H54 (cell line): ENCODE results near the gene CBX8.

Source experiments
- DNase-seq: peaks from one replicate; pipeline ENCODE4 v3.0.0; 2011; ENCODE audit warnings: low spot score, mixed read lengths; ENCODE audit not compliant: insufficient read length
- FAIRE-seq: peaks from 3 replicates; lab custom pipeline; 2011; peaks lifted over from hg19 to GRCh38; lab: Jason Lieb, UNC
- POLR2A ChIP-seq: IDR thresholded peaks from 2 replicates; pipeline ENCODE4 v1.6.1; 2011; ENCODE audit warnings: low read depth, mild to moderate bottlenecking, low read length

The CBX8 gene

DNA sequence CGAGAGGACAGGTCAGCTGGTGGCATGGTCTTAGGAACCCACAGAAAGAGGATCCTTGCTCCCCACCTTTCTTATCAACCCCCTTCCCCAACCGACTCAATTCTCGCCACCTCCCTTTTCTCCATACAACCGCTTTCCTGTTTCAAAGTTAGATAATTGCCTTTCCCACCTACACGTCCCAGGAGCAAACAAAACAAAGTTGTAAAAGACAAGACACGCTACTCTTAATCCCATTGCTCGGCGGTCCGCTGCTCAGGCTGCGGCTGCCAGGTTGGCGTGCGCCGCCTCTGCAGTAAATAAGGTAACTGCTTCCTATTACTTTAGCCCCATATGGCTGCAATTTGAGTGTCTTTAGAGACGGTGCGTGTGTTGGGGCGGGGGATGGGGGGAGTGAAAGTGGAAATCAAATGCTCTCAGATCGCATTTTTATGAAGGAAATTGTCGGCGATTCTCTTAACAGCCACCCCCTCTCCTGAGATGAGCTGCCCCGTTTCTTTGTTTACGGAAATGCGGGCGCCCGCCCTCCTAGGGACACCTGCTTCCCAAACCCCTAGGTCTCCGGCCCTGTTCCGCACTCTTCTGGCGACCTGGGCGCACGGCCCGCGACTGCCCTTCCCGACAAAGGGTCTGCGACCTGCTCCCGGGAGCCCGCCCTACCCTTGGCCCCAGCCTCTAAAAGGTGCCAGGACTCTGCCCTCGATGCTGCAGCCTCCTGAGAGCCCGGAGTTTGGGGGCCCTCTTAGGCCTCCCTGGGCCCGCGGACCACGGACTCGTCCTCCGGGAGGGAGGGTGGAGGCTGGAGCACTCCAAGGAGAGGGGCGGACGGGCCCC is 3.7 kb upstream of the CBX8 start:
- FAIRE-seq (no peak), DNase-seq (peak; percentile 91)
- no peak for TF ChIP-seq POLR2A

DNA sequence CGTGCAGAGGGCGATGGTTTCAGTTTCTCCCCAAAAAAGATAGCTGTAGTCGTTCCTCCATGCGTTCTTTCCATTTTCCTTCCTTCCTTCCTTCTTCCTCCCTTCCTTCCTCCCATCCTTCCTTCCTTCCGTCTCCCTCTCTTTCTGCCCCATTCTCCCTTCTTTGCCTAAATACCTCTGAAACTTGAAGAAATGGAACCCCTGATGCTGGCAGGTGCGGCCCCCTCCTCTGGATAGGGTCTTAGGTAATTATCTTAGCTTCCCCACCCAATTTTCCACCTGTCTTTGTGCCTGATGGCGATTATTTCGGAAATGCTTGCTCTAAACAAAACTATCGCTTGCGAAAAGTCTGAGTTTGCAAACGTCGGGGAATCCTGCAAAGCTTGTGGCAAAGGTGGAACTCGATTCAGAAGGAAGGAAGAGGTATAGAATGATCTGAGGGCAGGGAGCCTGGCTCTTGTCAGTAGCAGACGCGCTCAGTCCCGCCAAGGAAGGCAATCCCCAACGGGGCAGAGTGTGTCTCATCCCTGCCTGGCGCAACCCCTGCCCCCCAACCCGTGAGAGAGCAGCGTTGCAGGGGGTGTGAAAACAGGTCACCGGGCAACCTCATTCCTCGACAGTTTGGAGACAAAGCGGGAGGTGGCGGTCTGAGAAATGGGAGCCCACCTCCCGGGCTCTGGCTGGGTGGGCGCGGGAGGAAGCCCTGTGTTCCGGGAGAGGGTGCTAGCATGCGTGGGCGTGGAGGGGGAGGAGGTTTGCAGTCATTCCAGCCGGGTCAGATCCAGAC is 2.9 kb upstream of the CBX8 start:
- no peak for DNase-seq
- no peak for FAIRE-seq

DNA sequence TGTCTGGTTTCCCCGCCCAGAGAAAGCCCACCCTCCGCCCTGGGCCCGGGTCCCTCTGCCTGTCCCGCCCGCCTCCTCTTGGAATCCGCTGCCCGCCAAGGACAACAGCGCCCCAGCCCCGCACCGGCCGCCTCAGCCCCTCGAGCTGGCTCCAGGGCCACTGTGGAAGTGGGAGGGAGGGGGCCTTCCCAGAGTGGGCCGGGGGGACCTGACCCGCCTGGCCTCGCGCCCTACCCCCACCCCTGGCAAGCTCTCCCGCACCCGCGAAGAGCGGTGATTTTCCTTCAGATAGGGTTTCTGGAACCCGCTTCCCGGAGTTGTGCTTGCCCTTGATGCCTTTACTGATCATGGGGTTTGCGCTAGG is 2.3 kb upstream of the CBX8 start:
- no peak for FAIRE-seq
- no peak for TF ChIP-seq POLR2A
- DNase-seq, result no peak

More for the DNA sequence above, 2.9 kb upstream of the CBX8 start:
- TF ChIP-seq POLR2A, result no peak

DNA sequence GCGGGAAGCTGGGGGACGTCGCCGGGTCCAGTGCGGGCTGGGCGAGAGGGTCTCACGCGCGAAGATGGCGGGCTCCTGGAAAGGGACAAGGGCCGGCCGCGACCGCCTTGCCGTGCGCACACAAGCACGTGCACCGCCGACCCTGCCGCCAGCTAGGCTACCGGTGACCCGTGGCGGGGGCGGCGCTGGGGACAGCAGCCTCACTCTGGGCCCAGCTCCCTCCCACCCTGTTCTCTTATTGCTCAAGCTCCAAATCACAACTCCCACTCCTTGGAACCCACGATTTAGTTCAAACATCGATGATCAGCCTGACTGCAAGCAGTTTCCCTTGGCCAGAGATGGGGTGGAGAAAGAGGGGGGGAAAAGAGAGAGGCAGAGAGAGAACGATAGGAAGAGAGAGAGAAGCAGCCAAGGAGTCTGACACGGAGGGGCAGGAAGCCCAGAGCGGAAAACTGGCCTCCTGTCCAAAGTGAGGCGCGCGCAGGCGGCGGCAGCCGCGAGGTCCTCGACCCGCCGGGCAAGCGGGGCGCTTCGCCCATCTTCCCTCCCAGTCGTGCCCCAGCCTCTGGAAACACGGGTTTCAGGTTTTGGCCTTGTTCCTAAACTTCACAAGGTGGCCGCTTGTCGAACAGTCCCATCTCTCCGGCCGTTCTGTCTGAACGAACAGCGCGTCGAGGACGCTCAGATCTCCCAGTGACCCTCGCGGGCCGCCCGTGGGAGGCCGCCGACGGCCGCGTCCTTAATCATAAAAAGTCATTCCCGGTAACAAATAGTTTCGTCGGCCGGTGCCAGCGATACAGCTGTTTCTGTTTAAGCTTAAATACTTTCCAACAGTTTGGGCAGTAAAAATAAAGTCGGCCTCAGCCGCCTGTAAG is 1.7 kb upstream of the CBX8 start:
- FAIRE-seq, result no peak
- TF ChIP-seq POLR2A, result no peak
- no peak for DNase-seq

DNA sequence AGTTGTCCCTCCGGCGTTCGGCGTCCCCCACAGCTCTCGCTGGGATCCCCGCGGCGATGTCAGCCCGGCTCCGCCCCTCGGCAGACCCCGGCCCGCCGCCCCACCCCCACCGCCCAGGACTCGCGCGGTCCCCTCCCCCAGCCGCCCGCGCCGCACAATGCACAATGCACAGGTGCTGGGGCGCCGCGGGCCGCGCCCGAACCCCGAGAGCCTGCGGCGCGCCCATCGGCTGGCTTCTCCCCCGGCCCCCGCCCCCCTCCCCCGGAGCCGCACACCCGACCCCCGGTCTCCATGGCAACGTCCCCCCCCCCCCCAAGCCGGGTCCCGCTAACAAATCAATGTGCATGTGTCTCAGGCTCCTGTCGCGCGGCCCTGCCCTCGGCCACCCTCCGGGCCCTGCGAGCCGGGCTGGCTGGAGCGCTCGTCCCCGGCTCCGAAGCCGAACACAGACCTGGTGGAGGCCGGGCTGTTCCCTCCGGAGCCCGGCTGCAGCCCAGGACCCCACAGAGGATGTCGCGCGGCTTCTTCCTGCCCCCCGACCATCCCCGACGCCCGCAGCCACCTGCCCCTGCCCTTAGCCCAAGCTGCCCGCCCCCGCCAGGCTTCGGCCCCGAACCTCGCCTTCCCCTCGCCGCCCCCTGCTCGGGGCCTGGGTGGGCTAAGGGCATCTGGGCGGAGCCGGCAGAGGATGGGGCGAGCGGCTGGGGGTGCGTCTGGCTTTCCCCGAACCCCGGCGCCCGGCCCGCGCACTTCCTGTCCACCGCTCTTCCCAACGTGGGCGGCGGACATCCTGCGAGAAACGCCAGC is 818 bp upstream of the CBX8 start:
- FAIRE-seq (no peak), DNase-seq (peak; percentile 42)
- no peak for TF ChIP-seq POLR2A

DNA sequence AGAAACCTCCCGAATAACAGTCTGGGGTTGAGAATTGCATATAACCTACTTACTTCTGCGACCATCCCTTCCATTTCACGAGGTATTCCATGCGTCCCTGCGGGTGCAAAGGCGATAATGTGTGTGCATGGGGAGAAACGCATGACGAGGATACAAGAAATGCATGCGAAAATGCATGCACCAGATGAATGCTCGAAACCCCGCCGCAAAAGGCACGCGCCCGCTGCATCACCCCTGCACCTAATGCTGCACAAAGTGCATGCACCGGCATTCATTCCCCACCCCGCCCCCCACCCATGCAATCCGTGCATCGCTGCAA is 474 bp downstream of the CBX8 start:
- DNase-seq (no peak), FAIRE-seq (no peak)

DNA sequence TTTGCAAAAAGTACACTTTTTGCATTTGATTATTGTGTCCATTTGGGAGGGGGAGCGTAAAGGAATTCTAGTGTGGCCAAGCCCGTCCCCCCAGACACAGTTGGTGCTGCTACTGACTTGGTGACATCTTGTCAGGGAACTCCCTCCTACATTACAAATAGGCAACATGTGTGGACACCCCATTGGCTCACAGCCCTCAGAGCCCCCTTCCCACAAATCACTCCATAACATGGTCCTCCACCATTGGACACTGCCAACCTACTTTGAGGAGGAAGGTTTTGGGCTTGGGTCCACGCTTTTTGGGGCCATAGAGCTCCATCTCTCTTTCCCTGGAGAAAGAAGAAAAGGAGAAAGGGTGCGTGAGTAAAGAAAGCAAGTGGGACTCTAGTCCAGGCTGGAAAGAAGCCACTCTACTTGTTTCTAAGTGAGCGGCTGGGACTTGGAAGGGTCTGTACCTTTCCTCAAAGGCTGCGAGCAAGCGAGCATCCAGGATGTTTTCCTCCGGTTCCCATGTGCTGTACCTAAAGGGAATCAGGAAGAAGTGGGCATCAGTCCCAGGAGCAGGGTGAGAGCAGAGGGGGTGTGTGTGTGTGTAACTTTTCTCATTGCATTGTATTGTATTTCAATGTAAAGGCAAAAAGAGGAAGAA is 958 bp downstream of the CBX8 start:
- no peak for FAIRE-seq
- TF ChIP-seq POLR2A, result no peak

More for the DNA sequence above, 474 bp downstream of the CBX8 start:
- TF ChIP-seq POLR2A, result no peak

DNA sequence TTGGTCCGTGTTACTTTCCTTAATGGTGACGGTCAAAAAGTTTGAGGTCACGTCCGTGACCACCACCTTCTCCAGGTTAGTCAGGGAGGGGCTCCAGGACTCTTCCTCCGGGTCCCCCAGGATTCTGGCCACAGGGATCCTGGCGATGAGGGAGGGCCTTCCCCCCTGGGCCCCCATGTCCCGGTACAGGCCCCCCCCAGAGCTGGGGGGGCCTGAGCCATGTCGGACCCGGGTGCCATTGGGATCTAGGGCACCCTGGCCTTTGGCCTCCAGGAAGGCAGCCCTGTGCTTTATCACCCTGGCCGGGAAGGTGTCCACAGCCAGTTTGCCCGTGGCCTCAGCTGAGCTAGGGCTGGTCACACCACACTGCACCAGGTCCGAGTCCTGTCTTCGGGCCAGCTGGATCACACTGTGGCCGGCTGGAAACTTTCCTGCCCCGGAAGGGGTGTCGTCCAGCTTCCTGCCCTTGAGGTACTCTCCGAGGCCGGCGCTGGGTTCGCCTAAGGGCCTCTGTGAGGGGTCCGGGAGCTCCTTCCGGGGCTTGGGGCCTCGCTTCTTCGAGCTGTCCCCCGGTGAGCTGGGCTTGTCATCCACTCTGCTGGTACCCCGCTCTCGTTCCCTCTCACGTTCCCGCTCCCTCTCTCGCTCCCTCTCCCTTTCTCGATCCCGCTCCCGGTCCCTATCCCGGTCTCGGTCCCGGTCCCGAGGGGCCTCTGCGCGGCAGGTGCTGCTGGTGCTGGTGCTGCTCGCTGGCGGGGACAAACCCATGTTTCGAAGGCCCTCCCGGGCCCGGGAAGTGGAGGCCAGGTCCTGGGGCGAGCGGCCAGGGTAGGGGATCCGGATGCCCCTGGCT is 2.0 kb downstream of the CBX8 start:
- no peak for TF ChIP-seq POLR2A
- DNase-seq, result no peak
- no peak for FAIRE-seq

More for the DNA sequence above, 958 bp downstream of the CBX8 start:
- no peak for DNase-seq

DNA sequence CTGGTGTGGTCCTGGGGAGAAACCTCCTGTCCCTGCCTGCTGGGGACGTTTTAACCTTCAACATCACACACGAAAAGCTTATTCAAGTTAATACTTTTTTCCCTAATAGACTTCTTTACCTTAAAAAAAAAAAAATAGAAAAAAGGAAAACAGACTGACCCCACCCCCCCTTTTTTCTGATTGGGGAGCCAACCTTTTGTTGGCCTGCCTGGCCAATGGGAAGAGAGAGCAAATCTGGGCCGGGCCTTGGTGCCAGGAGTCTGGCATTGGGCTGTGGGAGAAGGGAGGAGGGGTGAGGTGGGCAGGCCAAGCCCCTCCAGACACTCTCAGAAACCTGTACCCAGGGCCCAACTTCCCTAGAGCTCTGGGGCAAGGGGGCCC is 3.0 kb downstream of the CBX8 start:
- TF ChIP-seq POLR2A, result no peak
- DNase-seq, result peak; percentile 94
- FAIRE-seq, result no peak

DNA sequence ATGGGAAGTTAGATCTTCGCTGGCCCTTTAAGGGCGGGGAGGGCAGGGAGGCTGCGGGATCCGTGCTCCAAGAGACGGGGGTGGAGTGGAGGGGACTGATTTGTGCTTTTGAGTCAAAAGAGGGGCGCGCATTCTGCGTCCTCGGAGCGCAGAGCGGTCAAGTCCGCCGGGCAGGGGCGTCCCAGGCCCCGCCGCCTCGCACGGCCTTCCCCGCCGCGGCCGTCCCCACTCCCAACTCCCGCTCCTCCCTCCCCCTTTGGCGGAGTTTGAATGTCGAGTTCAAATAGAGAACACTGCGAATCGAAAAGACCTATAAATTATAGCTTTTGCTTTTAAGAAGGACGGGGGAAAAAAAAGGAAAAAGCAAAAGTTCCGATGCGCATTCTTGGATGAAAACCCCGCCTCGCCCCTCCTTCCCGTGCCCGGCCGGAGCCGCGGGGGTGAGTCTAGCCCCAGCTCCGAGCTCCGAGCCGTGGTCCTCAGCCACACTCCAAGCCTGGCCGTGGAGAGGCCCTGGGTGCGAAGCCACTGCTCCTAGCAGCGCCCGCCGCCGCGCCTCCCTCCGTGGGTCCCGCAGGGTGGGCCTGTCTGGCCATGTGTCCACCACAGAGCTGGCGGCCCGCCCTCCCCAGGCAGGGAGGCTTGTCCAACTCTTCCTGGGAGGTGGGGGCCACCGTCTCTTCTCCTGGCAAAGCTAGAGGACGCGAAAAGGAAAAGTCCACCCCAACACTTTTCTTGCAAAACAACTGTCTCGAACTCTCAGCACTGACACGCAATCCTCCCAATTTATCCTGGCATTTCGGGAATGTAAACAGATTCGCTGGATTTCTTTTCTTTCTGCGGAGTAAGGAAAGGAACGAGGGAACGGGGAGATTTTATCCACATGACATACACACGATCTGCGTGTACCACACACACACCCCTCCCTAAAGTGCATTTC is 3.6 kb downstream of the CBX8 start:
- peak; percentile 50 for TF ChIP-seq POLR2A
- DNase-seq (peak; percentile 77), FAIRE-seq (no peak)

DNA sequence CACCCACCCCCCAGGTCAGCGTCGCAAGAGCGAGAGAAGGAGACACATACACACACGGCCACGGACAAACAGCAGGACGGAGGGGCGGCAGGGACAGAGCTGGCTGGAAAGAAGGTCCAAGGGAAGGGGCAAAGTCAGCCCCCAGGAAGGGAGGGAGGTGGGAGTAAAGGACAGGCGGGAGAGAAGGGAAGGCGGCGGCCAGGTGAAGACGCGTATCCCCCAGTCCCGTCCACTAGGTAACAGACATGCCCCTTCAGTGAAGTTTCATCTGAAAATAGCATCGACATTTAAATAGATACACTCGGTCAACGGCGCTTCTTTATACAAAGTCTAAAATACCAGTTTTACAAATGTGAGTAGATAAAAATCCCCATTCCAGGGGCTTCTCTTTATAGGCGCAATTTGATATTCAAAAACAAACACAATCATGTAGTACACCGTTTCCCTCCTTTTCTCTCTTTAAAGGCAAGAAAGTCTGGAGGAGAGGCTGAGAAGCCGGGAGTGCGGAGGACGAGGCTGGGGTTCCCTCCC is 4.5 kb downstream of the CBX8 start:
- no peak for FAIRE-seq
- DNase-seq, result no peak
- TF ChIP-seq POLR2A, result no peak
